ENCODE results near the gene FAM110D.

FAM110D gene

GRCh38 chr1:26127235-26128163, 31.4 kb upstream of the FAM110D start:
- in situ Hi-C loops (cut with MboI; ENCODE audit: low pct_unique_long_range_greater_than_20kb, low sequenced_read_pairs) = no loop called here

GRCh38 chr1:26129778-26130177, 29.1 kb upstream of the FAM110D start:
- DNase-seq = no peak
- in situ Hi-C loops (cut with MboI; ENCODE audit: low pct_unique_long_range_greater_than_20kb, low sequenced_read_pairs) = no loop called here

More at GRCh38 chr1:26127235-26128163, 31.4 kb upstream of the FAM110D start:
- no peak for DNase-seq

- in situ Hi-C loops (cut with MboI; ENCODE audit: low pct_unique_long_range_greater_than_20kb, low sequenced_read_pairs) = no loop called here
- DNase-seq = no peak
These were observed 28.2 kb upstream of the FAM110D start for GRCh38 chr1:26130695-26131094.

GRCh38 chr1:26132128-26132833, 26.6 kb upstream of the FAM110D start:
- no peak for DNase-seq

GRCh38 chr1:26132834-26133167, 26.1 kb upstream of the FAM110D start:
- DNase-seq = no peak
- in situ Hi-C loops (cut with MboI; ENCODE audit: low pct_unique_long_range_greater_than_20kb, low sequenced_read_pairs) = no loop called here

More at GRCh38 chr1:26132128-26132833, 26.6 kb upstream of the FAM110D start:
- in situ Hi-C loops (cut with MboI; ENCODE audit: low pct_unique_long_range_greater_than_20kb, low sequenced_read_pairs) = no loop called here

- in situ Hi-C loops (cut with MboI; ENCODE audit: low pct_unique_long_range_greater_than_20kb, low sequenced_read_pairs) = no loop called here
- DNase-seq = no peak
These were observed 24.4 kb upstream of the FAM110D start for GRCh38 chr1:26134466-26134865.

GRCh38 chr1:26138974-26139558, 19.8 kb upstream of the FAM110D start:
- peak; percentile 36 for DNase-seq
- in situ Hi-C loops (cut with MboI; ENCODE audit: low pct_unique_long_range_greater_than_20kb, low sequenced_read_pairs) = no loop called here

- DNase-seq = no peak
- in situ Hi-C loops (cut with MboI; ENCODE audit: low pct_unique_long_range_greater_than_20kb, low sequenced_read_pairs) = no loop called here
These were observed 16.7 kb upstream of the FAM110D start for GRCh38 chr1:26142159-26142558.

GRCh38 chr1:26145041-26145959, 13.6 kb upstream of the FAM110D start:
- peak; percentile 83 for DNase-seq
- in situ Hi-C loops (cut with MboI; ENCODE audit: low pct_unique_long_range_greater_than_20kb, low sequenced_read_pairs) = no loop called here

GRCh38 chr1:26145960-26146294, 13.0 kb upstream of the FAM110D start:
- no peak for DNase-seq
- in situ Hi-C loops (cut with MboI; ENCODE audit: low pct_unique_long_range_greater_than_20kb, low sequenced_read_pairs) = no loop called here

GRCh38 chr1:26148887-26149286, 10.0 kb upstream of the FAM110D start:
- DNase-seq = no peak
- in situ Hi-C loops (cut with MboI; ENCODE audit: low pct_unique_long_range_greater_than_20kb, low sequenced_read_pairs) = no loop called here

GRCh38 chr1:26153966-26154532, 4.8 kb upstream of the FAM110D start:
- no peak for DNase-seq
- in situ Hi-C loops (cut with MboI; ENCODE audit: low pct_unique_long_range_greater_than_20kb, low sequenced_read_pairs) = no loop called here

- no peak for DNase-seq
- in situ Hi-C loops (cut with MboI; ENCODE audit: low pct_unique_long_range_greater_than_20kb, low sequenced_read_pairs) = no loop called here
These were observed 4.1 kb upstream of the FAM110D start for GRCh38 chr1:26154750-26155149.

GRCh38 chr1:26155370-26156284, 3.3 kb upstream of the FAM110D start:
- no peak for DNase-seq
- in situ Hi-C loops (cut with MboI; ENCODE audit: low pct_unique_long_range_greater_than_20kb, low sequenced_read_pairs) = no loop called here

- peak; percentile 30 for DNase-seq
- in situ Hi-C loops (cut with MboI; ENCODE audit: low pct_unique_long_range_greater_than_20kb, low sequenced_read_pairs) = no loop called here
These were observed 2.4 kb upstream of the FAM110D start for GRCh38 chr1:26156285-26157038.

GRCh38 chr1:26158271-26158907, 490 bp upstream of the FAM110D start:
- no peak for DNase-seq
- in situ Hi-C loops (cut with MboI; ENCODE audit: low pct_unique_long_range_greater_than_20kb, low sequenced_read_pairs) = no loop called here

- in situ Hi-C loops (cut with MboI; ENCODE audit: low pct_unique_long_range_greater_than_20kb, low sequenced_read_pairs) = no loop called here
These were observed 812 bp downstream of the FAM110D start for GRCh38 chr1:26159743-26160039.

More at GRCh38 chr1:26159743-26160039, 812 bp downstream of the FAM110D start:
- no peak for DNase-seq

Data from KBM-7 (cell line).